GM10266 (cell line): ENCODE results near the gene IMMP1L.
A peak's percentile ranks its signal among the peaks of the same experiment; 100 is the strongest.

Experiments used
- DNase-seq: peaks from one replicate; pipeline ENCODE4 v3.0.0; 2012; ENCODE audit errors: extremely low spot score
- CTCF ChIP-seq: IDR thresholded peaks from 2 replicates; pipeline ENCODE4 v1.5.1; 2012; ENCODE audit warnings: mild to moderate bottlenecking, low read depth; ENCODE audit not compliant: control insufficient read depth, insufficient read depth; ENCODE audit errors: missing control alignments

IMMP1L gene

DNA sequence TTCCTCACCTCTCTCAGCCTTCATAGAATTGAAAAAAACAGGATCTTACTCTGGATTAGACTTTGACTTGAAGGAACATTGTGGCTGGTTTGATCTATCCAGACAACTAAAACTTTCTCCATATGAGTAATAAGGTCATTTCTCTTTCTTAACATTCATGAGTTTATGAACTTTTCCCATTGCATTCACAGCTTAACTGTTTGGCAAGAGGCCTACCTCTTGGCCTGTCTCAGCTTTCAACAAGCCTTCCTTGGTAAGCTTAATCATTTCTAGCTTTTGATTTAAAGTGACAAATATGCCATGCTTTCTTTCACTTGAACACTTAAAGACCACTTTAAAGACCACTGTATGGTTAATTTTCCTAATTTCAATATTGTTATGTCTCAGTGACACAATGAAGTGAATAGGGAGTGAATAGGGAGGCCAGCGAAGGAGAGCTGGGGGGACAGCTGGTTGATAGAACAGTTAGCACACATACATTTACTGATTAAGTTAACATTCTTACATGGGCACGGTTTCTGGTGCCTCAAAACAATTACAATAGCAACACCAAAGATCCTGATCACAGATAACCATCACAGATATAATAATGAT lies 17.0 kb downstream of the IMMP1L start:
- TF ChIP-seq CTCF, result no peak
- no peak for DNase-seq

GRCh38 chr11:31487848-31488247 lies 21.6 kb downstream of the IMMP1L start:
- no peak for DNase-seq
- peak; percentile 36 for TF ChIP-seq CTCF

DNA sequence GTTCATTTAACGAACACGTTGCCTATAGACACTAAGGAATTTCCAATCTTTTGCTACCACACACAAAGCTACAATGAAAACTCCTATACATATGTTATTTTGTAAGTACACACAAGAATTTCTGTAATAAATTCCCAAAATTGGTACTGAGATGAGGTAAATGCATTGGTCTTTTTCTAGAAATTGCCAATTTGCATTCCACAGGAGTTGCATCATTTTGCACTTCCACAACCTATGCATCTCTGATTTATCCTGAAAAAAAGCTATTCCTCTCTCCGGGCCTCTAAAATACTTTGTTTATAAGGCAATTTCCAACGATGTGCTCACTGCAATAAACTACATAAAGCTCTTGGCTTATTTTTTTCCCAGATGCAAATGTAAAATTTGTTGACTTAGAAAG lies 24.9 kb downstream of the IMMP1L start:
- DNase-seq, result no peak
- no peak for TF ChIP-seq CTCF

- no peak for TF ChIP-seq CTCF
- DNase-seq, result no peak
Measured at GRCh38 chr11:31480930-31481329, 28.5 kb downstream of the IMMP1L start.

DNA sequence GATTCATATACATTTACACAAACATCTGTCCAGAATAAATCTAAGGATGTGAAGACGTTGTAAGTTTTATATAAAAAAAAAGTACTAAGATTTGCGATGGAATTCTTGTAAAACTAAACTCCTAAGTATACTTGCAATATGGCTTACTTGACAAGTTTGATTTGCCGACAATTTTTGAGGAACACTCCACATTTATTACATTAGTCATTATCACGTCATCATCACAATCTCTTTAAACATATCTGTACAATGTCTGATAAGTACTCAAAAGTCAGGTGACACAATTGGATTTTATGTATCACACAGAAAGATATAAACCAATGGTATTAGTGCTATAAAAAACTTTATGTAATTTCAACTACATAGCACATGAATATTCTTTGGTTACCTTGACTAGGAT lies 30.4 kb downstream of the IMMP1L start:
- no peak for DNase-seq
- TF ChIP-seq CTCF, result no peak

- DNase-seq, result no peak
- no peak for TF ChIP-seq CTCF
Measured at GRCh38 chr11:31478223-31478590, 31.2 kb downstream of the IMMP1L start.

DNA sequence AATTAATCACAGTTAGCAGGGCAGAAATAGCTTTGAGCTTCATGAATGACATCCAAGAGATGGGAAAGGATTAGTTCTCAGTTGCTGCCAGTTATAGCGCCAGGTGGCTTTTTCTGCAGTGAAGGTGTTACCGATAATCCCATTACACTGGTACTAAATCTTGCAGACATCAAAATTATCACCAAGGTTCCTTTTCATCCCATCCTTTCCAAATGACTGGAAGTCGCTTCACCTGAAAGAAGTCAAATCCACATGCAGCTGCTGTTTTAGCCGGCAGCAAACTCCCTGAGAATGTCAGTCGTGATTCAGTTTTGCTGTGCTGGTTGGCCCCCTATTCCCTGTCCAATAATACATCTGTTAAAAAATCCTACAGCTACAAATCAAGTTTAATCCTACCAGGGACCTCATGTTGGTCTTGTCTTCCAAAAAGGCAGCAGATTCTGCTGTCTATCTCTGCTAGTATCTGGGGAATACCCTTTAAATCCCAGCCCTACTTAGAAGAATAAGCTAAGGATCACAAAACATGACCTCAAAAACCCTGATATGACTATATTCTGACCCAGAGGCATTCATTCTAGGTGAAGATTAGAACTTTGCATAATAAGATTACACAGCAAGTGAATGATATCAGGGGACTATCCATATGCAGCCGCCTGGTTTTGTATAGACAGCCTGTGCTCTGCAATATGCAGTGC lies 31.7 kb downstream of the IMMP1L start:
- no peak for TF ChIP-seq CTCF
- DNase-seq, result no peak
